SK-N-SH treated with all-trans-retinoic acid at 6 μM for 48 hours (cell line): ENCODE measurements around the gene DNASE1.

Experiments
- RARB ChIP-seq: fragments of 250-450 bp; sonication (Bioruptor Pico); IDR thresholded peaks from 2 replicates; pipeline ENCODE4 v1.8.0; 2021; ENCODE audit warnings: mild to moderate bottlenecking, moderate library complexity
- ZFP30 ChIP-seq: fragments of 450-650 bp; formaldehyde crosslinking; IDR thresholded peaks from 2 replicates; pipeline ENCODE4 v1.5.0; 2022; ENCODE audit warnings: mild to moderate bottlenecking, moderate library complexity

DNA sequence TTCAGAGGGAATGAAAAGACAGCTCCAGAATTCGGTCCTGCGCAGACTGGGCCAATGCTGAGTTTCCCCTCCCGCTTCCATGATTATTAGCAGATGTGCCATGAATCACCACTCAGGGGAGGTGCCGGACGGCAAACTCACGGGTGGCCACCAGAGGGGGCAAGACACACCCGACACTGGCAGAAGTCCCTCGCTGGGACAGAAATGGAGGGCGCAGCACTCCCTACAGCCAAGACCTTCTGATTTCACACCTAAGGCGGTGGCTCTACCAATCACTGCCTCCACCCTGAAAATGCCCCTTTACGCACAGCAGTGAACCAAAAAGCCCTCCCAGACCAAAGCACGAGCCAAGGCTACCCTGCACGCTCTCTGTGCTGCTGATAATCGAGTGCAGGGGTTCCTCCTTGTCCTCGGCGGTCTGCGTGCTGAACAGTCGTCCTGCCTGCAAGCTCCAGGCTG, 36.0 kb downstream of the DNASE1 start:
- TF ChIP-seq ZFP30: no peak
- no peak for TF ChIP-seq RARB
